Upper lobe of left lung (tissue), 6 donors: ENCODE results near the gene AFAP1. TPM values are rescaled to one million over a fixed set of nuclear protein-coding genes. Genes with fewer than 3 reads are reported as not detected.

Experiments
- ATAC-seq, 2 donors: fragments of 200-7000 bp; cut with Tn5 transposase; one replicate each; pipeline ENCODE4 v1.9.1; 2022; ENCODE audit warnings: mild to moderate bottlenecking in 2 of 2, moderate library complexity in 2 of 2; ENCODE audit not compliant: low FRiP score in 2 of 2
- DNase-seq, 2 donors: peaks; one replicate each; pipeline ENCODE4 v3.0.0-alpha.2; 2019 to 2020
- H3K27ac ChIP-seq, 4 donors: fragments of 200-600 bp; sonication (generic); one replicate each; pipeline ENCODE4 v1.5.1; 2016 to 2019
- H3K27me3 ChIP-seq, 4 donors: fragments of 200-600 bp; sonication (generic); one replicate each; pipeline ENCODE4 v1.5.1; 2017 to 2019
- H3K36me3 ChIP-seq, 4 donors: fragments of 200-600 bp; sonication (generic); one replicate each; pipeline ENCODE4 v1.5.1; 2016 to 2019
- H3K4me1 ChIP-seq, 4 donors: fragments of 200-600 bp; sonication (generic); one replicate each; pipeline ENCODE4 v1.5.1; 2018 to 2019
- H3K4me3 ChIP-seq, 4 donors: fragments of 200-600 bp; sonication (generic); one replicate each; pipeline ENCODE4 v1.5.1; 2017 to 2019; ENCODE audit warnings: mild to moderate bottlenecking in 2 of 4, moderate library complexity in 1 of 4
- H3K9me3 ChIP-seq, 4 donors: fragments of 200-600 bp; sonication (generic); one replicate each; pipeline ENCODE4 v1.5.1; 2018 to 2019
- CTCF ChIP-seq, 6 experiments: fragments of 450-650 bp in 4 of 6; fragments of 200-600 bp in 2 of 6; sonication (generic) in 2 of 6; IDR thresholded peaks; one replicate each; pipeline ENCODE4 v1.5.1; 2016 to 2019; ENCODE audit warnings: antibody characterized with exemption in 6 of 6
- EP300 ChIP-seq, 4 donors: sonication (generic); formaldehyde crosslinking; IDR thresholded peaks; one replicate each; pipeline ENCODE4 v1.5.1; 2017; ENCODE audit warnings: antibody characterized with exemption in 4 of 4, control low read depth in 2 of 4
- POLR2A ChIP-seq, 4 donors: fragments of 450-650 bp; IDR thresholded peaks; one replicate each; pipeline ENCODE4 v1.5.1; 2016 to 2017; ENCODE audit warnings: antibody characterized with exemption in 4 of 4, mild to moderate bottlenecking in 2 of 4
- POLR2AphosphoS5 ChIP-seq, 2 donors: sonication (generic); formaldehyde crosslinking; IDR thresholded peaks; one replicate each; pipeline ENCODE4 v1.5.1; 2017; ENCODE audit warnings: antibody characterized with exemption in 2 of 2
- WGBS, 2 donors: methylation state at CpG; one replicate each; pipeline ENCODE4 v1.1.5; 2017 to 2018; 5-methylcytosine and 5-hydroxymethylcytosine counted together
- total RNA-seq, 6 donors: library from RNA; depleted of rRNA in 4 of 6; stranded (reverse); fragments of >200 nt in 4 of 6; gene quantifications; one replicate each; pipeline versions ENCODE4 v1.1.0 to v1.2.1, GENCODE V29; 2016 to 2021
- donor health status: DM: no; HTN: no; CAD: no; lungs with moderate emphysema.
- donor health status: DM: no; HTN: yes; CAD: no; lungs with severe emphysema.

The AFAP1 gene
- total RNA-seq, 6 donors from 2014 or later: 10.9 to 26.7 (median 19.2) TPM

GRCh38 chr4:7901311-7901885 is 38.3 kb downstream of the AFAP1 start:
- H3K9me3 ChIP-seq: no peaks in the 10 kb centered on the region
- TF ChIP-seq EP300 (IDR thresholded peaks at IDR 0.05) (no peak), POLR2A (IDR thresholded peaks at IDR 0.05) (no peak), POLR2AphosphoS5 (IDR thresholded peaks at IDR 0.05) (no peak), CTCF (IDR thresholded peaks at IDR 0.05) (no peak)
- H3K27ac ChIP-seq: no peak overlapping the region
- peaks cover 0 to 28% (median 3%) of the 10 kb centered on the region in 4 donors for H3K4me1 ChIP-seq
- no peak for DNase-seq
- no peak overlapping the region for H3K4me3 ChIP-seq
- no peaks in the 10 kb centered on the region for H3K36me3 ChIP-seq
- 79 to 81% methylated on average over 13 of the region's 13 CpGs for WGBS, 2 donors
- no peak for ATAC-seq
- no peaks in the 10 kb centered on the region for H3K27me3 ChIP-seq

- TF ChIP-seq POLR2AphosphoS5 (IDR thresholded peaks at IDR 0.05) (no peak), POLR2A (IDR thresholded peaks at IDR 0.05) (no peak), CTCF (IDR thresholded peaks at IDR 0.05) (no peak), EP300 (IDR thresholded peaks at IDR 0.05) (no peak)
- no peak for DNase-seq
- Histone ChIP-seq H3K4me1 (peaks cover 0 to 21% (median 3%) of the 10 kb centered on the region in 4 donors), H3K27me3 (no peaks in the 10 kb centered on the region), H3K4me3 (no peak overlapping the region), H3K9me3 (no peaks in the 10 kb centered on the region), H3K27ac (no peak overlapping the region), H3K36me3 (no peaks in the 10 kb centered on the region)
- 65 to 73% methylated on average over 8 to 9 of the region's 9 CpGs for WGBS, 2 donors
- no peak for ATAC-seq
These were observed 39.2 kb downstream of the AFAP1 start for GRCh38 chr4:7900334-7900909.

- H3K27me3 ChIP-seq: no peaks in the 10 kb centered on the region
- WGBS, 2 donors: 71 to 75% methylated on average over 9 of the region's 9 CpGs
- no peak for TF ChIP-seq POLR2AphosphoS5 (IDR thresholded peaks at IDR 0.05)
- no peak for TF ChIP-seq POLR2A (IDR thresholded peaks at IDR 0.05)
- no peak for TF ChIP-seq EP300 (IDR thresholded peaks at IDR 0.05)
- TF ChIP-seq CTCF (IDR thresholded peaks at IDR 0.05): no peak
- H3K4me1 ChIP-seq: peaks cover 0 to 13% (median under 1%) of the 10 kb centered on the region in 4 donors
- ATAC-seq: no peak
- H3K9me3 ChIP-seq: no peaks in the 10 kb centered on the region
- H3K27ac ChIP-seq: no peak overlapping the region
- no peaks in the 10 kb centered on the region for H3K36me3 ChIP-seq
- H3K4me3 ChIP-seq: no peak overlapping the region
- DNase-seq: no peak
These were observed 40.3 kb downstream of the AFAP1 start for GRCh38 chr4:7899184-7899869.

GRCh38 chr4:7898385-7898784 is 41.3 kb downstream of the AFAP1 start:
- ATAC-seq (no peak), DNase-seq (no peak)
- no peaks in the 10 kb centered on the region for H3K9me3 ChIP-seq
- 81 to 86% methylated on average over 4 of the region's 4 CpGs for WGBS, 2 donors
- H3K4me3 ChIP-seq: no peak overlapping the region
- H3K36me3 ChIP-seq: no peaks in the 10 kb centered on the region
- peaks cover 0 to 9% (median 0%) of the 10 kb centered on the region in 4 donors for H3K4me1 ChIP-seq
- H3K27ac ChIP-seq: no peak overlapping the region
- no peaks in the 10 kb centered on the region for H3K27me3 ChIP-seq
- TF ChIP-seq POLR2A (IDR thresholded peaks at IDR 0.05): no peak

- 94 to 96% methylated on average over 7 of the region's 7 CpGs for WGBS, 2 donors
- H3K27me3 ChIP-seq: no peaks in the 10 kb centered on the region
- no peaks in the 10 kb centered on the region for H3K36me3 ChIP-seq
- H3K4me3 ChIP-seq: no peak overlapping the region
- H3K27ac ChIP-seq: no peak overlapping the region
- TF ChIP-seq CTCF (IDR thresholded peaks at IDR 0.05) (no peak), EP300 (IDR thresholded peaks at IDR 0.05) (no peak), POLR2AphosphoS5 (IDR thresholded peaks at IDR 0.05) (no peak), POLR2A (IDR thresholded peaks at IDR 0.05) (no peak)
- peaks cover 0 to 6% (median 0%) of the 10 kb centered on the region in 4 donors for H3K4me1 ChIP-seq
- DNase-seq (no peak), ATAC-seq (no peak)
- no peaks in the 10 kb centered on the region for H3K9me3 ChIP-seq
These were observed 41.9 kb downstream of the AFAP1 start for GRCh38 chr4:7897811-7898210.
